ENCODE measurements around the gene CASR.

The CASR gene

GRCh38 chr3:122269045-122269444, 85.6 kb downstream of the CASR start:
- H3K27me3 ChIP-seq (ENCODE audit: insufficient read depth, poor library complexity, severe bottlenecking): no peaks in the 10 kb centered on the region

DNA sequence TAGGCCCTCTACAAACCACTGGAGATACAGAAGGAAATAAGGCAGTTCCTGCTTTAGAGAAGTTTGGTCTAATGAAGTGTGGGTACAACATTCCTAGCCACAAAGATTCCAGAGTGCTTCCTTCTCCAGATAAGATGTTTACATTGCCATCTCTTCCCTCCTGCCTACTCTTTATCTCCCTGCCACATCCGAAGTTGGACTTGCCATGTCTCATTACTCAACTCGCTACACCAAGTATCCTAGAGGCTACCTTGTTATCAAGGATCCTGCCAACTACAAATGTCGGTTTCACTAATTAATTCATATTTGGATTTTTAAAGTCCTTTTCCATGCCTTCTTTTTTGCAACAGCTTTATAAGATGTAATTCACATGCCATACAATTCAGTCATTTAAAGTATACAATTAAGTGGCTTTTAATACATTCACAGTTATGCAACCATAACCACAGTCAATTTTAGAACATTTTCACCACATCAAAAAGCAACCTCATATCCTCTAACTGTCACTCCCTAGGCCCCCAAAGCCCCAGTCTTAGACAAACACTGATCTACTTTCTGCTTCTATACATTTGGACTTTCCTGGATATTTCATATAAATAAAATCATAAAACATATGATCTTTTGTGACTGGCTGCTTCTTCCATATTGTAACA, 87.9 kb downstream of the CASR start:
- ATAC-seq (ENCODE audit: low read depth) (no peak), DNase-seq (ENCODE audit: low spot score) (no peak)
- H3K27ac ChIP-seq (ENCODE audit: poor library complexity, severe bottlenecking): no peak overlapping the region
- no peaks in the 10 kb centered on the region for H3K4me1 ChIP-seq (ENCODE audit: insufficient read depth, poor library complexity, severe bottlenecking)
- no peaks in the 10 kb centered on the region for H3K36me3 ChIP-seq (ENCODE audit: low read depth)
- H3K9me3 ChIP-seq (ENCODE audit: severe bottlenecking): no peaks in the 10 kb centered on the region
- no peak overlapping the region for H3K4me3 ChIP-seq (ENCODE audit: severe bottlenecking)
- TF ChIP-seq CTCF (IDR thresholded peaks at IDR 0.05; ENCODE audit: poor library complexity, severe bottlenecking): no peak
- H3K27me3 ChIP-seq (ENCODE audit: insufficient read depth, poor library complexity, severe bottlenecking): no peaks in the 10 kb centered on the region

More at GRCh38 chr3:122269045-122269444, 85.6 kb downstream of the CASR start:
- ATAC-seq (ENCODE audit: low read depth): no peak
- no peak for DNase-seq (ENCODE audit: low spot score)
- no peaks in the 10 kb centered on the region for H3K4me1 ChIP-seq (ENCODE audit: insufficient read depth, poor library complexity, severe bottlenecking)
- H3K4me3 ChIP-seq (ENCODE audit: severe bottlenecking): no peak overlapping the region
- H3K36me3 ChIP-seq (ENCODE audit: low read depth): no peaks in the 10 kb centered on the region
- H3K9me3 ChIP-seq (ENCODE audit: severe bottlenecking): no peaks in the 10 kb centered on the region
- no peak for TF ChIP-seq CTCF (IDR thresholded peaks at IDR 0.05; ENCODE audit: poor library complexity, severe bottlenecking)
- H3K27ac ChIP-seq (ENCODE audit: poor library complexity, severe bottlenecking): no peak overlapping the region

DNA sequence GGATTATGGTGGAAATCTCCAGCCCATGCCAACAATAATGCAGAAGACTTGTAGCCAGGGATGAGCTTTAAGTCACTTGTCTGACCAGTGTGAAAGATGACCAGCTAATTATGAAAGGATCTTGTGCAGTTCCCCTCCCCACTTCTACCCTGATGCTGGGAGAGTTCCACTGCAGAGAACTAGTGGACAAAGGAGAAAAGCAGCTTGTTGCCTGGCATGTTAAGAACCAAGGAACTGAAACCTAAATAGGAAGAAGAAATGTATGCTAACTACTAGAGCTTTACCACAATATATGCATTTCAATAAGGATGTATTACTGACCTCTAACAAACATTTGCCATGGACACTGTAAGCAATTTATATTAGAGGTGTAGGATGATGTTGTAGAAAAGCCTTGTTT, 89.4 kb downstream of the CASR start:
- H3K9me3 ChIP-seq (ENCODE audit: severe bottlenecking): no peaks in the 10 kb centered on the region
- no peak overlapping the region for H3K27ac ChIP-seq (ENCODE audit: poor library complexity, severe bottlenecking)
- H3K27me3 ChIP-seq (ENCODE audit: insufficient read depth, poor library complexity, severe bottlenecking): no peaks in the 10 kb centered on the region
- DNase-seq (ENCODE audit: low spot score) (no peak), ATAC-seq (ENCODE audit: low read depth) (no peak)
- no peaks in the 10 kb centered on the region for H3K4me1 ChIP-seq (ENCODE audit: insufficient read depth, poor library complexity, severe bottlenecking)
- H3K4me3 ChIP-seq (ENCODE audit: severe bottlenecking): no peak overlapping the region
- H3K36me3 ChIP-seq (ENCODE audit: low read depth): no peaks in the 10 kb centered on the region
- no peak for TF ChIP-seq CTCF (IDR thresholded peaks at IDR 0.05; ENCODE audit: poor library complexity, severe bottlenecking)

GRCh38 chr3:122273498-122273897, 90.0 kb downstream of the CASR start:
- ATAC-seq (ENCODE audit: low read depth) (no peak), DNase-seq (ENCODE audit: low spot score) (no peak)
- no peaks in the 10 kb centered on the region for H3K27me3 ChIP-seq (ENCODE audit: insufficient read depth, poor library complexity, severe bottlenecking)
- no peaks in the 10 kb centered on the region for H3K9me3 ChIP-seq (ENCODE audit: severe bottlenecking)
- TF ChIP-seq CTCF (IDR thresholded peaks at IDR 0.05; ENCODE audit: poor library complexity, severe bottlenecking): no peak
- H3K4me3 ChIP-seq (ENCODE audit: severe bottlenecking): no peak overlapping the region
- no peak overlapping the region for H3K27ac ChIP-seq (ENCODE audit: poor library complexity, severe bottlenecking)
- H3K36me3 ChIP-seq (ENCODE audit: low read depth): no peaks in the 10 kb centered on the region
- no peaks in the 10 kb centered on the region for H3K4me1 ChIP-seq (ENCODE audit: insufficient read depth, poor library complexity, severe bottlenecking)

DNA sequence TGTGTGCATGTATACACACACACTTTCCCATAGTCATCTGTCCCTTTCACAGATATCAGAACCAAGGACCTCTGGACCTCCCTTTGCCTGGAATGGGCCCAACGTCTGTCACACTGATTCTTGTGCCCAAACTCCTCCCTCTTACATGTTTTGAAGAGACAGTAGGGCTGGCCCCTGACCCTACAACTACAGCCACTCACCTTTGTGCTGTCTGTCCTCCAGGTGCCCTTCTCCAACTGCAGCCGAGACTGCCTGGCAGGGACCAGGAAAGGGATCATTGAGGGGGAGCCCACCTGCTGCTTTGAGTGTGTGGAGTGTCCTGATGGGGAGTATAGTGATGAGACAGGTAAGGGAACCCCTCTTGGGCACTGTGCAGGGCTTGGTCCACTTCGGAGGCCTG, 98.4 kb downstream of the CASR start:
- H3K27me3 ChIP-seq (ENCODE audit: insufficient read depth, poor library complexity, severe bottlenecking): no peaks in the 10 kb centered on the region
- ATAC-seq (ENCODE audit: low read depth): no peak
- no peak overlapping the region for H3K27ac ChIP-seq (ENCODE audit: poor library complexity, severe bottlenecking)
- H3K4me1 ChIP-seq (ENCODE audit: insufficient read depth, poor library complexity, severe bottlenecking): no peaks in the 10 kb centered on the region
- no peak for TF ChIP-seq CTCF (IDR thresholded peaks at IDR 0.05; ENCODE audit: poor library complexity, severe bottlenecking)
- no peak overlapping the region for H3K4me3 ChIP-seq (ENCODE audit: severe bottlenecking)
- DNase-seq (ENCODE audit: low spot score): no peak
- no peaks in the 10 kb centered on the region for H3K9me3 ChIP-seq (ENCODE audit: severe bottlenecking)
- no peaks in the 10 kb centered on the region for H3K36me3 ChIP-seq (ENCODE audit: low read depth)
